ENCODE measurements around the gene CCSER2.
"Not testable (repeated sequence)": the region's sequence is repeated elsewhere in the genome, so short reads cannot be mapped to it uniquely, and the experiment has no call there.

Gene CCSER2

GRCh38 chr10:84314275-84314674 lies 14.1 kb upstream of the CCSER2 start:
- no peak for TF ChIP-seq CTCF (conservative IDR thresholded peaks at IDR 0.05; ENCODE audit: low read depth, low read length)
- no peak for DNase-seq (ENCODE audit: low read depth)
- H3K4me3 ChIP-seq (ENCODE audit: low read length): no peak overlapping the region

GRCh38 chr10:84317174-84317573 lies 11.2 kb upstream of the CCSER2 start:
- no peak for DNase-seq (ENCODE audit: low read depth)
- no peak for TF ChIP-seq CTCF (conservative IDR thresholded peaks at IDR 0.05; ENCODE audit: low read depth, low read length)
- no peak overlapping the region for H3K4me3 ChIP-seq (ENCODE audit: low read length)

- H3K4me3 ChIP-seq (ENCODE audit: low read length): no peak overlapping the region
- DNase-seq (ENCODE audit: low read depth): no peak
- TF ChIP-seq CTCF (conservative IDR thresholded peaks at IDR 0.05; ENCODE audit: low read depth, low read length): no peak
Observed at GRCh38 chr10:84321902-84322301, 6.5 kb upstream of the CCSER2 start.

GRCh38 chr10:84323566-84323965 lies 4.8 kb upstream of the CCSER2 start:
- H3K4me3 ChIP-seq (ENCODE audit: low read length); DNase-seq (ENCODE audit: low read depth): not testable (repeated sequence)

GRCh38 chr10:84326995-84327394 lies 1.4 kb upstream of the CCSER2 start:
- H3K4me3 ChIP-seq (ENCODE audit: low read length); DNase-seq (ENCODE audit: low read depth): not testable (repeated sequence)

- no peak for DNase-seq (ENCODE audit: low read depth)
- TF ChIP-seq CTCF (conservative IDR thresholded peaks at IDR 0.05; ENCODE audit: low read depth, low read length): no peak
- H3K4me3 ChIP-seq (ENCODE audit: low read length): peak overlapping the region; percentile 64
Observed at GRCh38 chr10:84329196-84329611, 815 bp downstream of the CCSER2 start.

- DNase-seq (ENCODE audit: low read depth): no peak
- no peak overlapping the region for H3K4me3 ChIP-seq (ENCODE audit: low read length)
- no peak for TF ChIP-seq CTCF (conservative IDR thresholded peaks at IDR 0.05; ENCODE audit: low read depth, low read length)
Observed at GRCh38 chr10:84329986-84330651, 1.7 kb downstream of the CCSER2 start.

- H3K4me3 ChIP-seq (ENCODE audit: low read length): no peak overlapping the region
- DNase-seq (ENCODE audit: low read depth): no peak
- TF ChIP-seq CTCF (conservative IDR thresholded peaks at IDR 0.05; ENCODE audit: low read depth, low read length): no peak
Observed at GRCh38 chr10:84331091-84331490, 2.7 kb downstream of the CCSER2 start.
